SU-DHL-6 (cell line): ENCODE results near the gene CDH23.

Source experiments
- H2AFZ ChIP-seq: fragments of 200-600 bp; sonication (generic); 2 replicates; pipeline ENCODE4 v1.6.1; 2014; ENCODE audit warnings: low read depth, mild to moderate bottlenecking, moderate library complexity, mixed read lengths, antibody characterized with exemption, low read length; ENCODE audit not compliant: severe bottlenecking
- H3F3A ChIP-seq: fragments of 200-600 bp; shearing (Covaris generic); 2 replicates; pipeline ENCODE4 v1.6.0; 2016; ENCODE audit warnings: antibody characterized with exemption, mild to moderate bottlenecking; ENCODE audit not compliant: insufficient read depth
- H3K27ac ChIP-seq: fragments of 200-600 bp; sonication (generic); 2 replicates; pipeline ENCODE4 v1.5.1; 2016; ENCODE audit warnings: low read depth, mild to moderate bottlenecking, low read length, moderate library complexity, mixed read lengths
- H3K27me3 ChIP-seq: fragments of 200-600 bp; sonication (generic), shearing (Covaris generic); 2 replicates; pipeline ENCODE4 v1.6.0; 2014; ENCODE audit warnings: mild to moderate bottlenecking, low read length
- H3K36me3 ChIP-seq: fragments of 200-600 bp; sonication (generic); 2 replicates; pipeline ENCODE4 v1.6.1; 2014; ENCODE audit warnings: mild to moderate bottlenecking, low read length, mixed read lengths
- H3K4me2 ChIP-seq: fragments of 300-600, 200-600 bp; shearing (Covaris generic), sonication (generic); 2 replicates; pipeline ENCODE4 v1.6.0; 2014; ENCODE audit warnings: low read length, low read depth, mild to moderate bottlenecking; ENCODE audit not compliant: poor library complexity, severe bottlenecking
- H3K4me3 ChIP-seq: fragments of 200-600 bp; sonication (generic); 2 replicates; pipeline ENCODE4 v1.5.1; 2014; ENCODE audit warnings: antibody characterized with exemption, low read length, mild to moderate bottlenecking, mixed read lengths; ENCODE audit not compliant: insufficient read depth, poor library complexity, severe bottlenecking
- H3K79me2 ChIP-seq: fragments of 200-600 bp; sonication (generic); 2 replicates; pipeline ENCODE4 v1.6.1; 2014; ENCODE audit warnings: mild to moderate bottlenecking, low read length, moderate library complexity; ENCODE audit not compliant: insufficient read depth
- H3K9ac ChIP-seq: fragments of 200-600 bp; sonication (generic); 2 replicates; pipeline ENCODE4 v1.7.0; 2014; ENCODE audit warnings: mild to moderate bottlenecking, low read length
- H3K9me2 ChIP-seq: fragments of 200-600 bp; sonication (generic); replicated peaks from 2 replicates; pipeline ENCODE4 v1.6.1; 2014; ENCODE audit warnings: low read length; ENCODE audit not compliant: insufficient read depth
- H3K9me3 ChIP-seq: fragments of 200-600 bp; sonication (generic); 2 replicates; pipeline ENCODE4 v1.6.1; 2014; ENCODE audit warnings: low read length, mixed read lengths; ENCODE audit not compliant: insufficient read depth
- H4K20me1 ChIP-seq: fragments of 200-600 bp; sonication (generic); 2 replicates; pipeline ENCODE4 v1.6.1; 2014; ENCODE audit warnings: low read depth, mild to moderate bottlenecking, antibody characterized with exemption, low read length, moderate library complexity, mixed read lengths
- CTCF ChIP-seq: fragments of 200-600 bp; sonication (generic); IDR thresholded peaks from one replicate; pipeline ENCODE4 v1.5.1; 2017; ENCODE audit warnings: antibody characterized with exemption, mild to moderate bottlenecking, low read length, moderate library complexity; ENCODE audit not compliant: insufficient read depth, poor library complexity, severe bottlenecking
- EZH2phosphoT487 ChIP-seq: fragments of 200-600 bp; sonication (generic), shearing (Covaris generic); conservative IDR thresholded peaks from 2 replicates; pipeline ENCODE4 v1.6.1; 2018; ENCODE audit warnings: mild to moderate bottlenecking, antibody characterized with exemption, low read length, moderate library complexity, mixed read lengths

CDH23 gene

GRCh38 chr10:71483135-71483534 lies 86.4 kb downstream of the CDH23 start:
- H3K4me3 ChIP-seq, result no peak overlapping the region
- H3K9me2 ChIP-seq, result no peaks in the 10 kb centered on the region
- no peak overlapping the region for H2AFZ ChIP-seq
- TF ChIP-seq EZH2phosphoT487 (no peak), CTCF (no peak)
- no peaks in the 10 kb centered on the region for H3K79me2 ChIP-seq
- H3F3A ChIP-seq, result no peaks in the 10 kb centered on the region
- H3K27me3 ChIP-seq, result no peaks in the 10 kb centered on the region
- H4K20me1 ChIP-seq, result no peaks in the 10 kb centered on the region
- no peak overlapping the region for H3K27ac ChIP-seq
- no peak overlapping the region for H3K9ac ChIP-seq
- no peaks in the 10 kb centered on the region for H3K9me3 ChIP-seq
- H3K4me2 ChIP-seq, result no peak overlapping the region
- H3K36me3 ChIP-seq, result no peaks in the 10 kb centered on the region

GRCh38 chr10:71483885-71484751 lies 87.4 kb downstream of the CDH23 start:
- H3K4me3 ChIP-seq, result no peak overlapping the region
- H2AFZ ChIP-seq, result no peak overlapping the region
- H3K36me3 ChIP-seq, result no peaks in the 10 kb centered on the region
- H3K27ac ChIP-seq, result no peak overlapping the region
- H3K79me2 ChIP-seq, result no peaks in the 10 kb centered on the region
- H4K20me1 ChIP-seq, result no peaks in the 10 kb centered on the region
- no peaks in the 10 kb centered on the region for H3F3A ChIP-seq
- TF ChIP-seq CTCF (no peak), EZH2phosphoT487 (no peak)
- no peaks in the 10 kb centered on the region for H3K9me2 ChIP-seq
- no peaks in the 10 kb centered on the region; the same call in 1 of the 2 replicates for H3K9me3 ChIP-seq
- H3K4me2 ChIP-seq, result no peak overlapping the region
- no peaks in the 10 kb centered on the region for H3K27me3 ChIP-seq
- H3K9ac ChIP-seq, result no peak overlapping the region

GRCh38 chr10:71486484-71487114 lies 89.9 kb downstream of the CDH23 start:
- no peaks in the 10 kb centered on the region; the same call in 1 of the 2 replicates for H3K9me3 ChIP-seq
- TF ChIP-seq EZH2phosphoT487 (no peak), CTCF (peak; percentile 50)
- no peaks in the 10 kb centered on the region for H3K9me2 ChIP-seq
- H3K4me3 ChIP-seq, result no peak overlapping the region
- H3K4me2 ChIP-seq, result no peak overlapping the region
- no peaks in the 10 kb centered on the region for H3K36me3 ChIP-seq
- no peaks in the 10 kb centered on the region for H3K79me2 ChIP-seq
- no peak overlapping the region for H3K9ac ChIP-seq
- H4K20me1 ChIP-seq, result no peaks in the 10 kb centered on the region
- no peaks in the 10 kb centered on the region for H3K27me3 ChIP-seq
- no peak overlapping the region for H2AFZ ChIP-seq
- no peak overlapping the region for H3K27ac ChIP-seq
- no peaks in the 10 kb centered on the region for H3F3A ChIP-seq
